NK-92 (cell line): ENCODE measurements around the gene TNIK.

Experiments
- DNase-seq: peaks from one replicate; lab custom pipeline; 2025; ENCODE audit not compliant: unreplicated experiment; lab: John Stamatoyannopoulos, UW

The TNIK gene

GRCh38 chr3:171459942-171460724 is at the start of gene TNIK:
TSS of gene TNIK (minus strand) at chr3:171460405. CDS start at chr3:171460063, 342 bp downstream.
- DNase-seq = peak; percentile 69

GRCh38 chr3:171508676-171509075 is 48.5 kb upstream of the TNIK start:
- DNase-seq = no peak

- no peak for DNase-seq
These were observed 48.0 kb upstream of the TNIK start for GRCh38 chr3:171508206-171508605.

GRCh38 chr3:171506743-171507319 is 46.6 kb upstream of the TNIK start:
- no peak for DNase-seq

- no peak for DNase-seq
These were observed 45.7 kb upstream of the TNIK start for GRCh38 chr3:171505822-171506333.

GRCh38 chr3:171504376-171504775 is 44.2 kb upstream of the TNIK start:
- DNase-seq = no peak

- DNase-seq = no peak
These were observed 43.6 kb upstream of the TNIK start for GRCh38 chr3:171503817-171504216.

GRCh38 chr3:171498921-171499320 is 38.7 kb upstream of the TNIK start:
- DNase-seq = no peak

GRCh38 chr3:171497468-171497867 is 37.3 kb upstream of the TNIK start:
- DNase-seq = no peak

- DNase-seq = no peak
These were observed 35.2 kb upstream of the TNIK start for GRCh38 chr3:171495413-171495812.

- DNase-seq = no peak
These were observed 34.4 kb upstream of the TNIK start for GRCh38 chr3:171494457-171495109.

GRCh38 chr3:171491361-171491760 is 31.2 kb upstream of the TNIK start:
- DNase-seq = no peak

- DNase-seq = no peak
These were observed 30.7 kb upstream of the TNIK start for GRCh38 chr3:171490901-171491300.

GRCh38 chr3:171489348-171489747 is 29.1 kb upstream of the TNIK start:
- DNase-seq = no peak

- no peak for DNase-seq
These were observed 28.3 kb upstream of the TNIK start for GRCh38 chr3:171488479-171488878.

GRCh38 chr3:171487382-171487781 is 27.2 kb upstream of the TNIK start:
- no peak for DNase-seq

GRCh38 chr3:171485338-171485737 is 25.1 kb upstream of the TNIK start:
- no peak for DNase-seq

- no peak for DNase-seq
These were observed 20.8 kb upstream of the TNIK start for GRCh38 chr3:171481011-171481410.

- DNase-seq = no peak
These were observed 20.3 kb upstream of the TNIK start for GRCh38 chr3:171480526-171480925.

GRCh38 chr3:171476532-171477102 is 16.4 kb upstream of the TNIK start:
- no peak for DNase-seq

- DNase-seq = no peak
These were observed 12.3 kb upstream of the TNIK start for GRCh38 chr3:171472552-171472951.
